GM10847 (cell line): ENCODE data around the gene CCDC92.

Experiments used
- POLR2A ChIP-seq: IDR thresholded peaks from 2 replicates; pipeline ENCODE4 v1.6.1; 2011; ENCODE audit not compliant: insufficient read length; ENCODE audit errors: extremely low read depth

The CCDC92 gene

GRCh38 chr12:123992118-123992825 is 19.6 kb upstream of the CCDC92 start:
- no peak for TF ChIP-seq POLR2A

DNA sequence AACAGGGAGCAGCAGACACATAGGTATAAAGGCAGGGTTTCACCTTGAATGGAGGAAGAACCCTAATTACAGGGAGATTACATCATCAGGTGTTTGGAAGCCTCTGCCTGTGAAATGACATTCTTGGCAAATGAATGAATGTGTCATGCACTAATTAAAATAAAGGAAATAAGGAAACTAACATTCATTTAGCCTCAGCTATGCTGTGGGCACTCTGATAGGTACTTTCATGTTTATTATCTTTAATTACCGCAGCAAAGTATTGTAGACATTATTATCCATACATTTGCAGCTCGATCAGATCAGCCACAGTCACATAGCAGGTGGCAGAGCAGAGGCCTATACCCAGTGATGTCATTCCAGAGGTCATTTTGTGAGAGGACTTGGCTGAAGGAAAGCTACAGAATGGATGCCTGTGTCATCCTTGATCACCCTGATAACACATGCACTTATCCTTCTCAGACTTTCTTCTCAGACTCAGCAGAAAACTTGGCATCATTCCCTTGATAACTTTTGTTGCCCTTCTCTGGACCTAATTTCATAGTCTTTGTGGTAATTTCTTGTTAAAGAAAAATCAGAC is 18.8 kb upstream of the CCDC92 start:
- TF ChIP-seq POLR2A: no peak

DNA sequence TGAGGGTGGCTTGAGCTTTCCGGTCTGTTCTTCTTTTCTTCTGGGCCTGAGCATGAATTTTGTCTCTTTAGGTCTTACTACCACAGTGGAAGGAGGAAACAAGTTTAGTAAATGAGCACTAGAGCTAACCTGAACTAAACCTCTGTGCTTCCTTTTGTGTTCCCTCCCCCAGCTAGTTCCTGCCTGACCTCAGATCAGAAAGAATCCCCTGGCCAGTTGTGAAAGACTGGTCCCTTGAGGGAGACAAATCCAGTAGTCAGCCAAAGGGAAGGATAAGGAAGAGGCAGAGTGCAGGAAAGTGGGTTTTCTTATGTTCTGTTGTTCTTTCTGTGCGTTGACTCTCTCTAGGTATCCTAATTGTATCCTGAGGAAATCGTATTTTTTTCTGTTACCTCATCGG is 17.9 kb upstream of the CCDC92 start:
- TF ChIP-seq POLR2A: no peak

- TF ChIP-seq POLR2A: no peak
Observed at GRCh38 chr12:123989753-123990152, 17.1 kb upstream of the CCDC92 start.

DNA sequence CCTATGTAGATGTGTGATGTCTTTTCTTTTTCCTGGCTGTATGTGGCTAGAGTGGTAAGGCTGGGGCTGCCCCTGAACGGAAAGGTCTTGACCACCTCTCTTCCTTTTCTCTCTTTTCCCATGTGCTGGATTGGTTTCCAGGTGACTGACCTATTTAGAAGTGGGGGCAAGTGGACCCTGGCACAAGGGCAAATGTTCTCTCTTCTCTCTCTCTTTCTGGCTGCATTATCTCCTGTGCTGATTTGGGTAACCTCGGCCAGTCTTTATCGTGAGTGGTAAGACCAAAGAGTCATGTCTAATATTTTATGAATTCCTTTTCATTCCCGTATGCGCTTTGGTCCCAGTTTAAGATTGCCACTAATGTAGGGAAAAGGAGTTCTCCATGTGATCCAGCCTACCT is 16.5 kb upstream of the CCDC92 start:
- no peak for TF ChIP-seq POLR2A

- no peak for TF ChIP-seq POLR2A
Observed at GRCh38 chr12:123987022-123987421, 14.4 kb upstream of the CCDC92 start.

DNA sequence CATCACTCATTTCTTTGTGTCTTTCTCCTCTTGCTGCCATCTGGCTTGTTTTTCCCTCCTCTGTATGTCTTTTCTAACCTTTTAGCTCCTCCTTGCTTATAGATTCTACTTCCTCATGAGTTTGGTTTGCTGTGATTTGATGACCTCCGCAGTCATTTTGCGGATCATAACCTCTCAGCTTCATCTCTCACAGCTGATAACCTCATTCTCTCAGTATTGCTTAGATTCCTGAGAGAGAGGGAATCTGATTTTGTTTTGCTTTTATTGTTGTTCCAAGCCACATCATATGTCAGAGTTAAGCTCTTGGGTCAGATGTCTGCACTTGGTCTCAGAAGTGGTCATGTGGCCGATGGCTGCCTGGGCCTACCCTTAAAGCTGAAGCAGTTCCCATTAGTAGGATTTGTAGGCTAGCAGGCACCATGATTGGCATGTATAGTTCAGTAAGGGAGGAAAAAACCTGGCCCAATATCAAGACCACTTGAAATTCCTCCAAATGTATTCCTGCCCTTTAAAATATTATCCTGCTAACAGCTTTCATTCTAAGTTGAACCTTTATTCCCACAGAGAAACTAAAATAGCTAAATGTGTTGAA is 13.8 kb upstream of the CCDC92 start:
- TF ChIP-seq POLR2A: no peak

DNA sequence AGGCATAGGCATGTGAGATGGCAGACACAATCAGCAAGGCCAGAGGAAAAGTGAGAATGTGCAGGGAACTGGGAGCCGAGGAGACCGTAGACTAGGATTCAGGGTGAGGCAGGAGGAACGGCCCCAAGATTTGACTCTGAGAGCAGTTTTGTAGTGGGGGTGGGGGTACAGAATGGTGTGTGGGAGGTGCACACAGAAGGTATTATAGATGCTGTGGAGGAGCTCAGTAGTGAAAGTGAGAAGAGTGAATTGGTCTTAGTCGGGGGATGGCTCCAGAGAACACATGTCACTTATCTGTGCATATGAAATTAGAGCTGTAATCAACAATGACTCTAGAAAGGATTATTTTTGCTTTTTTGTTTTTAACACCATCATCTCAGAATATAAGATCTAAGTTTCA is 12.3 kb upstream of the CCDC92 start:
- no peak for TF ChIP-seq POLR2A

- no peak for TF ChIP-seq POLR2A
Observed at GRCh38 chr12:123983822-123984485, 11.3 kb upstream of the CCDC92 start.

DNA sequence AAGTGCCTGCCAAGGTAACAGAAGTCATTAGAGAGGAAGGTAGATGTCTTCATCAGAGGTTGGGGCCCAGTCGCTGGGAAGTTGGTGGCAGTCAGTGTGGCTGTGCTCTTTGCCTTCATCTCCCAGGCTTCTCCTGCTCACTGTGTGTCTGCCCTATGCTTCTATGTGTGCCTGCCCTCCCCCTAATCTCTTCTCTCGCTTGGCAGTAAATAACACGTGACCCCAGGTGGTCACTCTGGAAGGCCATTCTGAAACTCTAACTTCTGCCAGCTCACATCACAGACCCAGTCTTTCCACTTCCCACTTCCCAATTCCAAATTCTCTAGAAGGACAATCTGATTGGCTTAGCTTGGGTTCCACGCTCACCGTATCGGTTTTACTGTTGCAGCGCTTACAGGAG is 9.6 kb upstream of the CCDC92 start:
- no peak for TF ChIP-seq POLR2A

GRCh38 chr12:123979566-123979965 is 6.9 kb upstream of the CCDC92 start:
- no peak for TF ChIP-seq POLR2A

- TF ChIP-seq POLR2A: no peak
Observed at GRCh38 chr12:123976227-123976826, 3.7 kb upstream of the CCDC92 start.

DNA sequence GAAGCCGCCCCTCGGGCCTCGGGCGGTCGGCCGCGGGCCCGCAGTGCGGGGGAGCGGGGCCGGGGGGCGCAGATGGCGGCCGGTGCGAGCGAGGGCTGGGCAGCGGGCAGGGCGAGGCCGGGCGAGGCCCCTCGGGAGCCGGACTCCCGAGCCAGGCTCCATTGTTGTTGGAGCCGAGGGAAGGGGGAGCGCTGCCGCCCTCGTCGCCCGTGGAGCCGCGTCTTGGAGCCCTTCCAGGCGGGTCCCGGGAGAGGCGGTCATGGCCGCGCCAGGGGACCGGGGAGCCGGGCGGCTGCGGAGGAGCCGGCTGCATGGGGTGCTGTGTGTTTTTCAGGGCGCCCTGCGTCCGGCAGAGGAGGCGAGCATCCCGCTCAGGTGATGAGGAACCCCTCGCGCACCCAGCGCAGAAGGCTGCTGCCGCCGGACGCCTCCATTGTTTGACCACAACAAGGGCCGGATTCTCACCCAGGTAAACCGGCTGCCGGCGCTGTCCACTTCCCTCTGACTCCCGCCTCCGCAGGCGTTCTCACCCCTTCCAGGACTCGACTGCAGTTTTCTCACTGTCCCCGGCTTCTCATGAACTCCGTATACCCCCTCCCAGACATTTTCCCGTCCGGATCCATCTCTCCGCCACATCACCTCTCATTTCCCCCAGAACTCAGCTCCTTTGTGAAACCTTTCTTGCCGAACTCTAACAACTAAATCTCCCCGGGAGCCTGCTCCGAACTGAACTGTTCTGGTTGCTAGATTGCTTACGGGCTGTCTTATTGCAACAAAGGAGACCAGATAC is 1.1 kb upstream of the CCDC92 start:
- TF ChIP-seq POLR2A: no peak

DNA sequence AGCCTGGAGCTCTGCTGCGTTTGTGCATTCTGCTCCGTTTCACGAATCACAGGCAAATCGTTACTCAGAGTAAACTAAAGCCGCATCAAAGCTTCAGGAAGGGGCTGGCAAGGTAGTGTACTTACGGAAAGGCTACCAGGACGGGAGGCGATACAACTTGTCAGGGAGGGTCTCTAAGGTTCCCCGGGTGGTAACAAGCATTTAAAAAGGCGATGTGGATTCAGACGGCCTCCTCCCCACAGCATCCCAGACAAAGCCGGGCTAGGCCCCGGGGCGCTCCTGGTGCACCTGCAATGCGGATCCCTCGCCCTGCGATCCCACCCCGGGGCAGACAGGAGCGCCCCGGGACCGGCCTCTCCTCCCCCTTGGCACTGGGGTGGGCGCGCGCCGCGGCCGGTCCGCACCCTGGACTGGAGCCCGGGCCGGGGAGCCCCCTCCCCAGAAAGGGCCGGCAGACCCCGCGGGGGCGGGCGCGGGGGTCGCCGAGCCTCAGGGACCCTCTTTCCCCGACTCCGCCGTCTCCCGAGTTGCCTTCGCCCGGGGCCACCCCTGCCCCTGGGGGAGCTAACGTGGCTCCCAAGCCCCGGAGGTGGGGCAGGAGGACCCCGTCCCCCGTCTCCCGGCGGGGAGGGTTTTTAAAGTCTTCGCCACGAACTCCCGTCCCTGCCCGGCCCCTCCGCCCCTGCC is 718 bp downstream of the CCDC92 start:
- TF ChIP-seq POLR2A: no peak

GRCh38 chr12:123971449-123971769 is 1.2 kb downstream of the CCDC92 start:
- no peak for TF ChIP-seq POLR2A

GRCh38 chr12:123967121-123967586 is 5.5 kb downstream of the CCDC92 start:
- no peak for TF ChIP-seq POLR2A
